SIG-M5 treated with dmso at 0.1 percent for 504 hours (cell line): ENCODE data around the gene SAP25.
"Not testable (repeated sequence)": the region's sequence is repeated elsewhere in the genome, so short reads cannot be mapped to it uniquely, and the experiment has no call there.

Experiments
- DNase-seq: peaks from one replicate; lab custom pipeline; 2025; ENCODE audit not compliant: unreplicated experiment; lab: John Stamatoyannopoulos, UW

The SAP25 gene

DNA sequence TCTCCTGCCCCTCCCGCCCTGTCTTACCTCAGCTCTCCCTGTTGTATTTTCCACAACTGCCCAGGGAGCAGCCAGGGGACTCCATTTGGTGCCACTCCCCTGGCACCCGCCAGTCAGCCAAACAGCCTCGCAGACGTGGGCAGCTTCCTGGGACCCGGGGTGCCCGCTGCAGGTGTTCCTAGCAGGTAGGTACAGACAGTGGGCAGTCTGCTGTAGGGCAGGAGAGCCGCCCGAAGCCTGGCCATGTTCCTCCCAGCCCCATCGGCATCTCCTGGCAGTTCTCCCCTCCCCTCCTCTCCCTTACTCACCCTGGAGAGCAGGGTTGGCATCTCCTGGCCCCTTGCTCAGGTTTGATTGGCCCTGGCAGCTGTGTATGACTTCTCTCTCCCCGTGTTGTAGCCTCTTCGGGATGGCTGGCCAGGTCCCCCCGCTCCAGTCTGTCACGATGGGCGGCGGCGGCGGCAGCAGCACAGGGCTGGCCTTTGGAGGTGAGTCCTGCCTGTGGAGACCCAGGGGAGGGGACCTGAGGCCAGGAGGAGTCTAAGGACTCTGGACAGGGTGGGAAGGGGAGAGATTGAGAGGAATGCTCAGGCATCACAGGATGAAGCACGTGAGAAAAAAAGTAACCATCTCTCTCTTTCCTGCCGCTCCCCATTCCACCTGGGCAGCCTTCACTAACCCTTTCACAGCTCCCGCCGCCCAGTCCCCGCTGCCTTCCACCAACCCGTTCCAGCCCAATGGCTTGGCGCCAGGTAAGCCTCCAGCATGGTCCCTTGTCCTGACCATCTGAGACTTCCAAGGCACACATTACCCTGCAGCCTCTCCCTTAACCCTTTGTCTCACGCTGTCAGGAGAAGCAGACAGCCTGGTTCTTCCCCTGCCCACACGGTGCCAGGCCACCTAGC is 11.3 kb downstream of the SAP25 start:
- no peak for DNase-seq

DNA sequence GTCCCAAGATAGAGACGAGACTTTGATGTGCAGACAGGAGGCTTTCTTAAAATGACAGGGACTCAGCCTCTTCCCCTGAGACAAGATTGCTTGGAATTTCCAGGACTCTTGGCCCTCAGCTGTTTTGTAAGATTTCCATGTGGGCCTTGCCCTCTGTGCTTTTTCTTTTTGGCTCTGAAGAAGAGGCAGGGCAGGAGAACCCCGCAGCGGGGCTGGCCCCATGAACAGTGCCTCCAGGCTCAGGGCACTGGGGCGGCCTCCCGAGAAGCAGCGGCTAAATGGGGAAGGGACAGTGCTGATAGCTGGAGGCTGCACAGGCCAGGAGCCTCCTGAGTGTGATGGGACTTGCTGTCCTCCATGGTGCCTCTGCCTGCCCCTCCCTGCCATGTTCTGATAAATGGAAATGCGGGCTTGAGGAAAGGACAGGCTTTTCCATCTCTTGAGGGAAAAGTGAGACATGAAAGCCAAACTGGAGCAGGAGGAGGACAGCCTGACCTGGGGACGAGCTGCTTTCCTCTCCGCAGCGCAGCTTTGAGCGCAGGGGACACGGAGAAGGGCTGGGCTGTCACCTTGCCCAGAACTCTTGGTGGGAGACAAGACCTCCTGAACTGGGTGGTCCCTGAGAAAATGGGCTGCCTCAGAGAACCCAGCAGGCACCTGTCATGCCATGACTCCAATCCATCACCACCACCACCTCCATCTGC is 12.1 kb downstream of the SAP25 start:
- DNase-seq: no peak

GRCh38 chr7:100559127-100559526 is 14.6 kb downstream of the SAP25 start:
- DNase-seq: no peak

GRCh38 chr7:100556541-100556940 is 17.2 kb downstream of the SAP25 start:
- no peak for DNase-seq

GRCh38 chr7:100555701-100556100 is 18.0 kb downstream of the SAP25 start:
- DNase-seq: no peak

DNA sequence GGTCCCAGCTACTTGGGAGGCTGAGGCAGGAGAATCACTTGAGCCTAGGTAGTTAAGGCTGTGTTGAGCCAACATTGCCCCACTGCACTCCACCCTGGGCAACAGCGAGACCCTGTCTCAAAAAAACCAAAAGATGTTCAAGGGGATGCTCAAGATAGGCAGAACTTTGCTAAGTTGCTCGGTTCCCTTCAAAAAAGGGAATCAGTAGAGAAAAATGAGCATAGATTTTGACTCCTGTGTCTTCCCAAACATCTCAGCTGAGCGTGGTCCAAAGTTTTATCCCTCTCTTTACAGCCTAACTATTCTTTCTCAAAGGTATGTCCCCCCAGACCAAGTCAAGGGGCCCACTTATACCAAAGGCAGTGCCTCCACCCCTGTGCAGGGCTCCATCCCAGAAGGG is 20.7 kb downstream of the SAP25 start:
- no peak for DNase-seq

DNA sequence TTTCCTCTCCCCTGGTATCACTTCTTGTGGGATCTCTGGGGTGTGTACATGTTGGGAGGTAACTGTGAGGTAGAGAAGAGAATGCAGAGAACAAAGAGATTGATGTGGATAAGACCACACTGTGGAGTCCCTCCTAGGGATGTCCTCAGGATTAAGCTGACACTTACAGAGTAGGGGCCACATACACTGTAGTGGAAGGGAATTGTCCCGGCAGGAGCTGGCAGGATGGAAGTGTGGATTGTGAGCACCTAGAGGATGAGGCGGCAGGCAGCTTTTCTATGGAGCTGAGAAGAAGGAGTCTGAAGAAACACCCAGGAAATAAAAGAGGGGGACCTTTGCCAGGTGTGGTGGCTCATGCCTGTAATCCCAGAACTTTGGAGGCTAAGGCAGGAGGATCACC is 21.2 kb downstream of the SAP25 start:
- DNase-seq: no peak

DNA sequence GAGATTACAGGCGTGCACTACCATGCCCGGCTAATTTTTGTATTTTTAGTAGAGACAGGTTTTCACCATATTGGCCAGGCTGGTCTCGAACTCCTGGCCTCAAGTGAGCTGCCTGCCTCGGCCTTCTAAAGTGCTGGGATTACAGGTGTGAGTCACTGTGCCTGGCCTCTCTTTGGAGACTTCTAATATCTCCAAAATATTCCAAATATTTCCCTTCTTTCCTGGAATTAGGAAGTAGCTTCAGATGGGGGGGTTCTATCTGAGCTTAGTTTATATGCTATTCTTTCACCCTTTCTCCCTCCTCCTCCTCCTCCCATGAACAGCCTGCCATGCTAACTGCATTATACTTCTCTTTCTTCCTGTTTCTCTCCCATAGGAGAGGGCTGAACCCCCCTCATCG is 25.3 kb downstream of the SAP25 start:
- not testable (repeated sequence) for DNase-seq

GRCh38 chr7:100547872-100548271 is 25.8 kb downstream of the SAP25 start:
- DNase-seq: no peak

- DNase-seq: no peak
Measured at GRCh38 chr7:100546926-100547800, 26.5 kb downstream of the SAP25 start.

DNA sequence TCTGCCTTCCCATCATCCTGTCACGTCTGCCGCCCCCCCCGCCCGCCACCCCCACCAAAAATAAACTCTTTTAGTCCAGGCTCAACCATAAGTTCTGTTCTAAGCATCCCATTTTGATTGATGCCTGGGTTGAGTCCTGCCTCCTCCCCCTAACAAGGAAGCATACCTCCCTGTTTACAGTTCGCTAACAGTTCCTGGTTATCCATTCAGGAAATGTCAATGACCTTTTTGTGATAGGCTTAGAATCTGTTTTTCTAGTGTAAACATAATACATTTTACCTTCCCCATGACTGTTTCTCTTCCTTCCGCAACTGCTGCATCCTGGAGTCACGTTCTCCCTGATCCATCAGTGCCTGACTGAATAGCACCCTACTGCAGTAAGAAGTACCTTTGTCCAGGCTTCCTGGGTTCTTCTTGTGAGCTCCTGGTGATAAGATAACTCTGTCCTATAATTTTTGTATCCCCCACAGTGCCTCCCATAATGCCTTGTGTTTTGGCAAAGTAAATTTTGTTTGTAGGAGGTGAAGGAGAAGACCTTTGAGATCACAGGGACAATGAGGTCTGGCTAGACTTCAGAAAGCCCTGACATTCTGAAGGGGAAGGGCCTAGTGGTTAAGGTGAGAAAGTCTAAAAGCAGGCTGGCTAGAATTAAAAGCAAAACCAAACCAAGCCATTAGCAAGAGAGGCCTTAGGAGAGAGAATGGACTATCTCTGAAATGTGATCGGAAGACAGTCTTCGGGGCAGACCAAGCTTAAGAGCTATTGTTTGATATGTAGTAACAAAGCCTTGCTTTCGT is 27.4 kb downstream of the SAP25 start:
- DNase-seq: no peak

DNA sequence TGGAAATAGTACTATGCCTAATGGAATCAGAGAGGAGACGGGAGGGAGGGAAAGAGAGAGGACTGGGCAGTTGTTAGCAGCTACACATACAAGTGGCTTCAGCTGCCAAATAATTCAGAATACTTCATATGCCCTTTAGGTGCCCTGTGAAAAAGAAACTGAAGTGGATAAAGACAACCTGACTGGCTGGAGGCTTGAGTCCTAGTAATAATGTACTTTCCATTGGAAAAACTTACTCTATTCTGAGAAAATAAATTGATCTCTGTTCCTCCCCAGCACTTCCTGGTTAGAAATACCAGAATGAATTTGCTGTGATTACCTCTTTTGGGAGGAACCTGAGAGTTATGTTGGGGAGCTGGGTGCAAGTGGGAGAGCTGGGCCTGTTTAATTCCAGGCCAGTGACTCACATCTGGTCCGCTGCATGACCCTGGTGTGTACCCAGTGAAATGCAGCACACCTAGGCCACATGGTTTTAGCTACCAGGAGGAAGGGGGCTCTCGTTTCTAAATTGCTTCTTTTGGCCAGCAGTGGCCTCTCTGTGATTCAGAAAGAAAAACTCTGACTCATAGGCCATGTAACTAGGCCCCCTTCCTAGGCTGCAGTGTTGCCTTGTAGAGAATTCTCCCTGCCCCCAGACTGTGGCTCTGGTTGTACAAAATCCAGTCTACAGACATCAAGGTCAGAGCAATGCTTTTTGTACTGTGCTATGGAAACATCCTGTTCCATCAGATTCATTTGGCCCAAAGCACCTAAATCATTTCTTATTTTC is 28.2 kb downstream of the SAP25 start:
- DNase-seq: peak; percentile 31

DNA sequence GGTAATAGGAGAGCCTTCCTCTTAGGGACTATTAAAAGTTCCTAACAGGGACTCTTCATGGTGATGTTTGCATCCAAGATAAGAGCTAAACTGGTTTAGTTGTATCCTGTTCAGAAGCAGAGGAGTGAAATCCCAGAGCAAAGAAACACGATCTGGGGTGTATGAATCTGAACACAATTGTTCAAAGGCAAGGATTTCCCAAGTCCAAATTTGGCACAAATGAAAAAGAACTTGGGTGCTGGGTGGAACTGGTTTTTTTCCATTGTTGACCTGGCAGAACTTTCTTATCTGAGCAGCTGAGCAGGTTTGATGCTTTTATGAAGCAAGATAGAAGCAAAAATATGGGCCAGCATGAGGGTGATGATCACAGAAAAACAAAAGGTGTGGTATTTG is 28.7 kb downstream of the SAP25 start:
- DNase-seq: no peak

DNA sequence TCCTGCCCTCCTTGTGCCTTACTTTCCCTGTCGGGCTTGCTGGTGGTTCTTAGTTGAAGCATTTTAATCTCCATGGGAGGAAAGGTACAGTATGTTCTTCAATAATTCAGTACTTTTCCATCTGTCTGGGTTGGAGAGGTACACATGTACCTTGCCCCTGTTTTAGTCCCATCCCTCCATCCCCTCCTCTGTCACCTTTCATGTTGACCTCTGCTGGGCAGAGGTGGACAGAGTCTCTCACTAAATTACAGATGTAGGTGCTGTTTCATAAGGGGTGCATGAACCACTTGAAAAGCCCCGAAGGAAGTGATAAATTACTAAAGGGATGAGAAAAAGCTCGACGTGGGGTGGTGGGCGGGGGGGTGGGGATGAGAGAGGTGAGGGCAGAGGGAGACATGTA is 29.3 kb downstream of the SAP25 start:
- DNase-seq: no peak

DNA sequence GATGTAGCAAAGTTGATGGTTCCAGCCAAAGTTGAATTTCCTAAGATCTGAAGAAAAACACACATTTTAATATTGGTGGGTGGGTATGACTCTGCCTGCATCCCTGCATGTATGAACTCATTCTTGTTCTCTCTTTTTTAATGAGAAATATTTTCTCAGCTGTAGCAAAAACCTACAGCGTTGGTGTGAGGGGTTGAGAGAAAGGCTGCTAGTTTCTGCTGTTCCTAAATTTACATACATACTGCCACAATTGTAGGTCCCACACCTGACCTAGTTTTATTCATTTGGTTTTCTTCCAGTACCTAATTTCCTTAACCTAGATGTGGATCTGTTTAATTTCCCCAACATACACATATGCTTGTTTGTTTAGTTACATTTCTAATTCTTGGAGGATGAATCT is 30.1 kb downstream of the SAP25 start:
- no peak for DNase-seq

GRCh38 chr7:100541309-100541708 is 32.4 kb downstream of the SAP25 start:
- DNase-seq: peak; percentile 40

DNA sequence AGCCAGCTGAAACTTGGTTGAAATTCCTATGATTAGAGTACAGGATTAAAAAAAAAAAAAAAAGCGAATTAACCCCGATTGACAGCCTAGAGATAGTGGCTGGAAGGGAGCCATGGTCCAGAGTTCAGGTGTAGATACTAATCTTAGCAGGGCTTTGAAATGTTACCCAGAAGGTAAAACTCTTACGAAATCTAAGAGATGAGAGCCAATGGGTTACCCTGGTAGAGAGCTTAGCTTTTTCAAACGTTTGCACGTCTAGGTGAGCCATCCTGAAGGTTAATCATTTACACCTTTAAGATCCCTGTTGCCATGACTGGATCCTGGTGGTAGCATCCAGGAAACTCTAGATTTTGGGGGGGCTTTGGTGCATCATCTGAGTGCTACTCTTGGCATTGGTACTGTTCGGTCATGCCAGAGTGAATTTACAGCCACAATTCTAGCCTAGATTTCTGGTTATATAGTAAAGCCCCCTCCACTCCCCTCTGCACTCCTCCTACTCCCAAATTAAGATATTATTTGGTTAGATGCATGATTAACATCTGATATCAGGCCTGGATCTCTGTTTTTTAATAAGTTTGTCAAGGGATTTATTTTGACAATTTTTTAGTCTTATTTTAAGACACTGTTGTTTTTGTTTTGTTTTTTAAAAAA is 33.5 kb downstream of the SAP25 start:
- DNase-seq: no peak

- no peak for DNase-seq
Measured at GRCh38 chr7:100539436-100540006, 34.2 kb downstream of the SAP25 start.
